ENCODE measurements around the gene ARL15.
"Not testable (repeated sequence)": the region's sequence is repeated elsewhere in the genome, so short reads cannot be mapped to it uniquely, and the experiment has no call there.

ARL15 gene

GRCh38 chr5:54084696-54085095 lies 225.7 kb downstream of the ARL15 start:
- no peak for DNase-seq

GRCh38 chr5:54083851-54084250 lies 226.5 kb downstream of the ARL15 start:
- DNase-seq = no peak

DNA sequence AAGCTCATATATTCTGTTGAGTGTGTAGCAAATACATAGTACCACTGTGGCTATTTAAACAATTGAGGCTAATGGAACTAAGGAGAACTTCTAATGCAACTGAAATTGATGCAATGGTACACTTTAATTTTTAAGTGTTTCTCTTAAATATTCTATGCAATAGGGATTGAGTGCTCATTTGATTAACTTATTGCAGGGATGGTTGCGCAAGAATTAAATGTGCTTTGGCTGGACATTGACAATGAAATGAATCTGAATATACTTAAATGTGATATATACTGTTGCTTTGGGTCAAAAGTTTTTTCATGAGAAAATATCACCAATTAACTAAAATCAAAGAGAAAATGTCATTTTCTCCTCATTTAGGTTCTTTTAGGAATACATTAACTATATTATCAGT lies 227.1 kb downstream of the ARL15 start:
- DNase-seq = no peak

GRCh38 chr5:54081415-54081814 lies 229.0 kb downstream of the ARL15 start:
- no peak for DNase-seq

DNA sequence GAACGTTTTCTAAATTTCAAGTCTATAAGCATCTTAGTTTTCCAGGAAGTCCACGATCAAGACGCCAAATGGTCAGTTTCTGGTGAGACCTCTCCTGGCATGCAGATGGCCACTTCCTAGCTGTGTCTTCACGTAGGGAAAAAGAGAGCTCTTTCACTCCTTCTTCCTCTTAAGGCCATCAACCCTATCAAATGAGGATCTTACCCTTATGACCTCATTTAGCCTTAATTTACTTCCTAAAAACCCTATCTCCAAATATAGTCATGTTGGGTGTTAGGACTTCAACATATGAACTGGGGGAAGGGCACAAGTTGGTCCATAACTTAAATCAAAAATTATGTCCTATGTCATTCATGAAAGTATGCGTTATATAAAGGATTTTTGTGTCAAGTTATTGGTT lies 229.5 kb downstream of the ARL15 start:
- DNase-seq = no peak

DNA sequence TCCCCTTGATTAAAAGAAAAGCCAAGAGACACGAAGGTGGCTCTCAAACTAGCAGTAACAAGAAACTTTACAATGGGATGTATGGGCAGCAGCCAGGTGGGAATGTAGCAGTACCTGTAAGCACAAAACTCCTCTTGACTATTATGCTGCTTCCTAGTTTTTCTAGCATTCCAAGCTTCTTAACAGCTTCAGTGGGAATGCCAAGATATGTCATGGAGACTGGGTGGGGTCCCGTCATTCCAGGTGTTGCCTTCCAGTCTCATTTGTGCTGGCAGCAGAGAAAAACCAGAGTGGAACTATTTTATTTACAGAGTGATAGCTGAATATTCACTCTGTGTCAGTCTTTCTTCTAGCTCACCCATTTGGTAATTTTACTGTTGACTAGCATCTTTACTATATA lies 236.6 kb downstream of the ARL15 start:
- DNase-seq = no peak

- DNase-seq = no peak
These were observed 237.2 kb downstream of the ARL15 start for GRCh38 chr5:54073131-54073530.

GRCh38 chr5:54066433-54066832 lies 243.9 kb downstream of the ARL15 start:
- DNase-seq = no peak

DNA sequence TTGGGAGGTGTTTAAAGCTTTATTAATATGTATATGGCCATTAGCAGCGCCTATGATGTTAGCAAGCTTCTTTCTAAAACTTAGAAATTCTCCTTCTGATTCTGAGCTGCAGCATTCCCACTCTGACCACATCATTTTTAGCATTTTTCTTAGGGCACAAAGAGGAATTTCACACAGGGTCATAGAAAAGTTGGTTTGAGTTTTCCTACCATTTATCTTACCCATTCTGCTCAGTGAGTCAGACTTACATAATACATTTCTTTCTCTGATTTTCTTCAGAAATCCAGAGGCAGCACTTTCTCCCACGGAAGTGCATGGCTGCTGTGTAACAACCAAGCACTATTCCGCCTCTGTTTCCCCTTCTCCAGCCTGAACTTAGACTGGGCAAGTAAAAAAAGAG lies 246.6 kb downstream of the ARL15 start:
- DNase-seq = no peak

DNA sequence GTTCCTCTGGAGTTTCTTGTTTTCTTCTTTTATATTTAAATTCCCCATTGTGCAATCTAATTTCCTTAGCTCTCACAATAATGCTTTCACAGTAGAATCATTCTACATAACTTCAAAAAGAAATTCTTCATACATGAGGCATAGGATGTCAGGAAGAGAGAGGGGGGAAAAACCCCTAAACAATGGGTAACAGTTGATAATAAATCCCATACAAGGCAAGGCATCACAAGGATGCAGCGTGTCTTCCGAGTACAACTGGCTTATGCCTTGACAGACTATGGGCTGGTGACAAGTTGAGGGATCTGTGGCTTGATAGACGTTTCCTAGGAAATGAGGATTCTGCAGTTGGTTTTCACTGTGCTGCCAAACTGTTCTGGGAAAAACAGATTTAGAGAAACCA lies 247.4 kb downstream of the ARL15 start:
- no peak for DNase-seq

DNA sequence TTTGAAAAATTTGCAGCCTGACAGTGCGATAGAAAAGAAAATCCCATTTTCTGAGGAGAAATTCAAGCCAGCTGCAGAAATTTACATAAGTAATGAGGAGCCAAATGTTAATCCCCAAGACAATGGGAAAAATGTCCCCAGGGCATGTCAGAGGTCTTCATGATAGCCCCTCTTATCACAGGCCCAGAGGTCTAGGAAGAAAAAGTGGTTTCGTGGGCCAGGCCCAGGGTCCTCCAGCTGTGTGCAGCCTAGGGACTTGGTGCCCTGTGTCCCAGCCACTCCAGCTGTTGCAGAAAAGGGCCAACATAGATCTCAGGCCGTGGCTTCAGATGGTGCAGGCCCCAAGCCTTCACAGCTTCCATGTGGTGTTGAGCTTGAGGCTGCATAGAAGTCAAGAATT lies 249.5 kb downstream of the ARL15 start:
- DNase-seq = not testable (repeated sequence)

DNA sequence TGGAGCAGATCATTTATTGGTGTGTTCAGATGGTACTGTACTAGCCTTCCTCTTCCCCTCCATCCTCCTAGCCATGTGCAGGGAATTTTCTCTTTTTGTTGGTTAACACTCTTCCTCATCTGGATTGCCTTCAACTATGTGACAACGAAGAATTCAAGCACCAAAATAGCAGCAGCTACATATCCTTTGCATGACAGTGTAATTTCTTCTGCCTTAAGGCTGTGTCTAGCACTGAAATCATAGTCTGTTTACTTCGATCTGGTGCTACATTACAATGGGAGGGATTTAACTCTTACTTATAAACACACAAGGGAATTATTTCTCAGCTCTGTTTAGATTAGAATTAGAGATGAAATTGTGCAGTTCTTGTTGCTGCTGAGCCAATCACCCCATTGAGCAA lies 260.4 kb downstream of the ARL15 start:
- DNase-seq = no peak

DNA sequence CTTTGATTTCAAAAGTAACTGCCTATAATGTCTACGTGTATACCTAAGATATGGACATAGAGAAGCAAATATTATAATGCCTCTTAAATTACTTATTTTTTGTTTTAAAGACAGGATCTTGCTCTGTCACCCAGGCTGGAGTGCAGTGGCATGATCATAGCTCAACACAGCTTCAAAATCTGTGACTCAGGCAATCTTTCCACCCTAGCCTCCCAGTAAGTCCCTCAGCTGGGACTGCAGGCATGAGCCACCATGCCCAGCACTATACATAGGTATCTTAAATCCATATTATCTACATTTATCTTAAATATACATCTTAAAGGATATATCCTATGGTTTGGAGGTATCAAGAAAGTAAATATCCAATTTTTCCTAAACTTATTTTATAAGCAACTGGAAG lies 261.2 kb downstream of the ARL15 start:
- DNase-seq = no peak

- DNase-seq = no peak
These were observed 265.1 kb downstream of the ARL15 start for GRCh38 chr5:54045077-54045792.

GRCh38 chr5:54044276-54044675 lies 266.1 kb downstream of the ARL15 start:
- DNase-seq = not testable (repeated sequence)

DNA sequence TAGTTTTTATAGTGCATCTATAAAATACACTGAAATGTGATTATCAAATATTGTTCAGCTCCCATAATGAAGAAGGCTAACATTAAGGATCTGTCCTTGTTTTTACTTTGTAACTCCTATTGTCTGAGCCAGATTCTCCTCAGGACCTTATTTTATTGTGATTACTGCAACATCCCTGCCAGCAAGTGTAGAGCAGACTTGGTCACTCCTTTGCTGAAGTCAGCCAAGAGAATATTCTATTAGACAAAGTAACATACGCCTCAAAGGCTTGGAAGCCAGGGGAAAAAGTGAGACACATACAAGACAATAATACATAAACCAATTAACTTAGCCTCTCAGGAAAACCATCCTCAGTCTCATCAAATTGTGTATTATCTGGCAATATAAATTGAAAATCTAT lies 269.6 kb downstream of the ARL15 start:
- DNase-seq = no peak

DNA sequence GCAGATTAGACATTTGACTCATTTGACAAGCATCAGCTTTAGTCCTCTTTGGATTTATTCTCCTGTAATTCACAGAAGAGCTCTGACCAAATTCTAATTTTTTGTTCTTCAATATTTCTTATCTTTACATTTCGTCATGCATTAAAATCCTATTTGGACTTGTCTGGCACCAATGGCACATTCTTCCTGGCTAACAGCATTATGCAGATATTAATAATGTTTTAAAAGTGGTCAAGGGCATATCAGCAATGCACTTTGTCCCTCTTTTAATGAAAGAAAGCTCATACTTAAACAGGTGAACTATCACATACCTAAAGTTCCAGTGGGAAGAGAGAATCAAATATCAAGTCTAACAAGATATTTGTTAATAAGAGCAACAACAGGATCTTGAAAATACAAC lies 270.4 kb downstream of the ARL15 start:
- DNase-seq = no peak

DNA sequence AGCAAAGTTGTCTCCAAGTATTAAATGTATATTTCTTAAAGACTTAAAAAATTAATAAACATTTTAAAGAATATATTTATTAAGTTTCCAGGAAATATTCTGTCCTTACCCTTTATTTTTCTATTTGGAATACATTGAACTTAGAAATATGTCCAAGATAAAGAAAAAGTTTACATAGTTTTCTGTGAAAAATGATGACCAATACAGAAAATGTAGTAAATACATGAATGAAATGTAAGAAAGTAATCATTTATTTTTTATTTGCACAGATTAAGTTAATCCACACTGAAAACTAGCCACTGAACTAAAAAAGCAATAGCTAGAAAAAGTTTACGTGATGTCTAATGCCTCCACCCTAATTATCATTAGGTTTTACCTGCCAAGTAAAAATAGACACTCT lies 273.2 kb downstream of the ARL15 start:
- DNase-seq = no peak

DNA sequence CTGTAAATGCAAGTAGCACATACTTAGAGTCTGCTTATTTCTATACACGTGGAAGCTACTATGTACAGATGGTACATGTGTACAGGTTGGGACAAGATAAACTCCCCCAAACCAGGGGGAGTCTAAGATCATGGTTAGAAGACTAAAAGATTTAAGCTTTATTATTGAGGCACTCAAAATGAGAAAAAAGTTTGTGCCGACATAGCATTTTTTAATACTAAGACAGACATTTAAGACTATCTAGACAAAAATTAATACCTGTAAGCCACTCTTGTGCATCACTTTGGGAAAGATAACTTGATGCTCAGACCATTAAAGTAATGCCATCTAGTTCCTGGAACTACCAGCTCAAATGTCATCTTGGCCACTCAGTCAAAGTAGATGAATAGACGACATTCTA lies 279.4 kb downstream of the ARL15 start:
- no peak for DNase-seq

DNA sequence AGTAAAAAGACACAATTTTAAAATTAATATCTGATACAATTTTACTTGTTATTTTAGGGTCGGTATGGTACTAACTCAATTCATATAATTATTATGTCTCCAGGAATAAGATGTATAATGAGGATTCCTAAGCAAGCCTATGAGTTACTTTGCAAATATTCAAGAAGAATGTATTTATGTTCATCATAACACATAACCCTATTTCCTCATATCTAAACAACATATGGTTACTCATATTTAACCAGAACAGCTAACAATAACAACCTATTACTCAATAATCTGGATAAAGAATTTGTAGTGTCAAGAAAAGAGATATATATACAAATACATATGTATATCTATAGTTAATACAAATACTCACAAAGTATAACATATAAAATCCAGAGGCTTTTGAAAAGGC lies 285.9 kb downstream of the ARL15 start:
- no peak for DNase-seq

DNA sequence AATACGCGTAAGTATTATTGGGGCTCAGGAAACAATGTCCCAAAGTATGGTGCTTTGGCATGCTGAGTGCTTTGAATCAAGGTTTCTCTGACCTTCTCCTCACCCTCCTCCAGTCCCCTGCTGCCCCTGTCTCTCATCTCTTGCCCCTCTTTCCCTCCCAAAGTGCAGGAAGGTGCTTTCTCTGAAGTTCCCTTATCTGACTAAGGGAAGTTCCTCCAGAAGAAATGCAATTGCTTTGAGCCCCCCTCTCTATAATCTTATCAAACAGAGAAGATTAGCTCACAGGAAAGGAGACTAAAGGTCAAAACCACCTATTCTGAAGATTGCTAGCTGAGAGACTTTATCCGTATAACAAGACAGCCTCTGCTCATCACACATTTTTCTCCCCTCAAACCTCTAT lies 288.1 kb downstream of the ARL15 start:
- no peak for DNase-seq

GRCh38 chr5:54021431-54022164 lies 288.8 kb downstream of the ARL15 start:
- DNase-seq = peak; percentile 51

GRCh38 chr5:54018438-54018837 lies 291.9 kb downstream of the ARL15 start:
- no peak for DNase-seq

- no peak for DNase-seq
These were observed 292.8 kb downstream of the ARL15 start for GRCh38 chr5:54017580-54017979.
